HG03045 (cell line): ENCODE data around the gene ARID3C.

ENCODE experiments used
- ATAC-seq: cut with Tn5 transposase; IDR thresholded peaks from one replicate; pipeline ENCODE4 v1.9.1; 2021; ENCODE audit warnings: mild to moderate bottlenecking, moderate library complexity; ENCODE audit not compliant: unreplicated experiment

The ARID3C gene

GRCh38 chr9:34629491-34629808 is 584 bp upstream of the ARID3C start:
- ATAC-seq: no peak

- no peak for ATAC-seq
Measured at GRCh38 chr9:34627716-34628655, 880 bp downstream of the ARID3C start.

- no peak for ATAC-seq
Measured at GRCh38 chr9:34625186-34625486, 3.7 kb downstream of the ARID3C start.

- ATAC-seq: no peak
Measured at GRCh38 chr9:34624475-34625185, 4.2 kb downstream of the ARID3C start.

GRCh38 chr9:34623374-34624235 is 5.3 kb downstream of the ARID3C start:
- ATAC-seq: no peak

GRCh38 chr9:34620061-34620994 is 8.5 kb downstream of the ARID3C start, which contains the start of gene DCTN3:
DCTN3 (minus strand) TSS chr9:34620495; CDS start chr9:34620464, 31 bp downstream.
- peak; percentile 98 for ATAC-seq

GRCh38 chr9:34615132-34615531 is 13.7 kb downstream of the ARID3C start:
- ATAC-seq: no peak

- peak; percentile 40 for ATAC-seq
Measured at GRCh38 chr9:34612788-34613390, 16.0 kb downstream of the ARID3C start.

- ATAC-seq: peak; percentile 87
Measured at GRCh38 chr9:34611811-34612787, 16.8 kb downstream of the ARID3C start, which contains the start of gene RPP25L. RPP25L (minus strand) TSS chr9:34612097; CDS start chr9:34611296, 801 bp downstream.

GRCh38 chr9:34611251-34611810 is 17.5 kb downstream of the ARID3C start:
- no peak for ATAC-seq

GRCh38 chr9:34610434-34611206 is 18.2 kb downstream of the ARID3C start:
- no peak for ATAC-seq

GRCh38 chr9:34607331-34607730 is 21.5 kb downstream of the ARID3C start:
- ATAC-seq: no peak

GRCh38 chr9:34606905-34607304 is 22.0 kb downstream of the ARID3C start:
- ATAC-seq: no peak

- ATAC-seq: no peak
Measured at GRCh38 chr9:34606190-34606589, 22.7 kb downstream of the ARID3C start.

- peak; percentile 64 for ATAC-seq
Measured at GRCh38 chr9:34603610-34604231, 25.1 kb downstream of the ARID3C start.

- no peak for ATAC-seq
Measured at GRCh38 chr9:34601937-34602573, 26.8 kb downstream of the ARID3C start.
